Liver (tissue), 9 donors: ENCODE data around the gene GATD1. TPM values are rescaled to one million over a fixed set of nuclear protein-coding genes. Genes with fewer than 3 reads are reported as not detected.
A peak's percentile ranks its signal among the peaks of the same experiment; 100 is the strongest.

Source experiments
- DNase-seq: peaks from one replicate; pipeline ENCODE4 v3.0.0-alpha.2; 2017; ENCODE audit warnings: low spot score
- H3K27ac ChIP-seq, 2 donors: one replicate each; pipeline ENCODE4 v1.7.0; 2013; ENCODE audit warnings: inconsistent platforms in 2 of 2, low read length in 2 of 2, control low read depth in 1 of 2, low read depth in 1 of 2, mild to moderate bottlenecking in 1 of 2
- H3K27me3 ChIP-seq, 4 donors: one replicate each; pipeline versions ENCODE4 v1.6.1 to v1.7.0; 2013; ENCODE audit warnings: low read length in 3 of 4, inconsistent platforms in 1 of 4, mild to moderate bottlenecking in 1 of 4, moderate library complexity in 1 of 4; ENCODE audit not compliant: control insufficient read depth in 4 of 4, insufficient read depth in 4 of 4
- H3K36me3 ChIP-seq, 4 donors: one replicate each; pipeline versions ENCODE4 v1.6.1 to v1.7.0; 2013; ENCODE audit warnings: low read length in 3 of 4, mild to moderate bottlenecking in 3 of 4, low read depth in 1 of 4, moderate library complexity in 1 of 4; ENCODE audit not compliant: control insufficient read depth in 4 of 4, insufficient read depth in 3 of 4
- H3K4me1 ChIP-seq, 4 donors: one replicate each; pipeline versions ENCODE4 v1.6.1 to v1.7.0; 2013; ENCODE audit warnings: low read length in 3 of 4, mild to moderate bottlenecking in 3 of 4, moderate library complexity in 1 of 4; ENCODE audit not compliant: control insufficient read depth in 4 of 4, insufficient read depth in 4 of 4
- H3K4me3 ChIP-seq, 3 donors: one replicate each; pipeline versions ENCODE4 v1.6.1 to v1.7.0; 2013; ENCODE audit warnings: low read length in 3 of 3, control low read depth in 1 of 3, low read depth in 1 of 3, mild to moderate bottlenecking in 1 of 3
- H3K9ac ChIP-seq, 2 donors: one replicate each; pipeline ENCODE4 v1.7.0; 2013; ENCODE audit warnings: low read length in 2 of 2, mild to moderate bottlenecking in 2 of 2, moderate library complexity in 2 of 2, control low read depth in 1 of 2, low read depth in 1 of 2
- H3K9me3 ChIP-seq, 4 donors: one replicate each; pipeline versions ENCODE4 v1.6.1 to v1.7.0; 2013; ENCODE audit warnings: low read length in 3 of 4; ENCODE audit not compliant: control insufficient read depth in 4 of 4
- EGR1 ChIP-seq, 2 donors: IDR thresholded peaks; 2 replicates each; pipeline ENCODE4 v1.6.1; 2016 to 2018; ENCODE audit warnings: antibody characterized with exemption in 2 of 2, low read depth in 2 of 2
- FOXA1 ChIP-seq: IDR thresholded peaks from 2 replicates; pipeline ENCODE4 v1.6.1; 2016; ENCODE audit warnings: antibody characterized with exemption
- FOXA2 ChIP-seq: IDR thresholded peaks from 2 replicates; pipeline ENCODE4 v1.6.1; 2016; ENCODE audit warnings: antibody characterized with exemption
- GABPA ChIP-seq, 2 donors: IDR thresholded peaks in 1 of 2; conservative IDR thresholded peaks in 1 of 2; 2 replicates each; pipeline ENCODE4 v1.6.1; 2016; ENCODE audit warnings: antibody characterized with exemption in 2 of 2, mild to moderate bottlenecking in 1 of 2, moderate library complexity in 1 of 2
- HNF4A ChIP-seq, 2 donors: conservative IDR thresholded peaks; 2 replicates each; pipeline ENCODE4 v1.6.1; 2016; ENCODE audit warnings: antibody characterized with exemption in 2 of 2, mild to moderate bottlenecking in 2 of 2
- HNF4G ChIP-seq: IDR thresholded peaks from 2 replicates; pipeline ENCODE4 v1.6.1; 2016; ENCODE audit warnings: antibody characterized with exemption
- JUND ChIP-seq, 2 donors: IDR thresholded peaks; 2 replicates each; pipeline ENCODE4 v1.6.1; 2016; ENCODE audit warnings: antibody characterized with exemption in 2 of 2
- NR2F2 ChIP-seq: IDR thresholded peaks from 2 replicates; pipeline ENCODE4 v1.6.1; 2016; ENCODE audit warnings: antibody characterized with exemption
- RAD21 ChIP-seq, 2 donors: IDR thresholded peaks; 2 replicates each; pipeline ENCODE4 v1.6.1; 2016; ENCODE audit warnings: antibody characterized with exemption in 2 of 2, mild to moderate bottlenecking in 2 of 2
- RXRA ChIP-seq, 2 donors: IDR thresholded peaks; 2 replicates each; pipeline ENCODE4 v1.6.1; 2017 to 2018; ENCODE audit warnings: antibody characterized with exemption in 2 of 2, mild to moderate bottlenecking in 1 of 2
- SP1 ChIP-seq: IDR thresholded peaks from 2 replicates; pipeline ENCODE4 v1.6.1; 2018; ENCODE audit warnings: antibody characterized with exemption, mild to moderate bottlenecking
- TAF1 ChIP-seq: conservative IDR thresholded peaks from 2 replicates; pipeline ENCODE4 v1.6.1; 2016; ENCODE audit warnings: antibody characterized with exemption, mild to moderate bottlenecking
- YY1 ChIP-seq: IDR thresholded peaks from 2 replicates; pipeline ENCODE4 v1.6.1; 2016; ENCODE audit warnings: antibody characterized with exemption, mild to moderate bottlenecking
- WGBS: extraction: QIAGEN DNeasy Blood & Tissue Kit; methylation state at CpG from one replicate; pipeline ENCODE4 v1.1.7; 2013; 5-methylcytosine and 5-hydroxymethylcytosine counted together
- polyA plus RNA-seq, 2 donors: library from polyadenylated mRNA; stranded (reverse) in 1 of 2; unstranded in 1 of 2; fragments of 200-250 nt in 1 of 2; fragments of >200 nt in 1 of 2; fragmentation: Nextera tagmentation in 1 of 2; extraction: Ambion mirVana in 1 of 2; gene quantifications; one replicate each; pipeline versions ENCODE4 v1.2.1 to v1.2.3, GENCODE V29; 2013 to 2015
- total RNA-seq, 2 donors: library from RNA; depleted of rRNA; stranded (reverse); fragments of >200 nt; gene quantifications; one replicate each; pipeline ENCODE4 v1.2.3, GENCODE V29; 2014
- TF ChIP-seq, protein P1 (sequence below): fragments of 150-350 bp; IDR thresholded peaks from 2 replicates; pipeline ENCODE4 v1.5.1; 2017; ENCODE audit warnings: improper control_type of control experiment, low read depth, low read length; ENCODE audit not compliant: missing input control
- TF ChIP-seq, protein P2 (sequence below): IDR thresholded peaks from 2 replicates; pipeline ENCODE4 v1.6.1; 2016; ENCODE audit warnings: antibody characterized with exemption
- TF ChIP-seq, protein P3 (sequence below): IDR thresholded peaks from 2 replicates; pipeline ENCODE4 v1.6.1; 2016; ENCODE audit warnings: antibody characterized with exemption
- TF ChIP-seq, protein P4 (sequence below): IDR thresholded peaks from 2 replicates; pipeline ENCODE4 v1.6.1; 2016; ENCODE audit warnings: antibody characterized with exemption
- TF ChIP-seq, protein P5 (sequence below): IDR thresholded peaks from 2 replicates; pipeline ENCODE4 v1.6.1; 2016; ENCODE audit warnings: antibody characterized with exemption, mild to moderate bottlenecking
- donor health status: healthy.
- donor health status: healthy.
- donor health status: healthy.
- donor health status: healthy.
- donor health status: healthy.

Gene GATD1
- total and polyA plus RNA-seq, 4 donors: 22.7 to 37.2 (median 24.6) TPM

DNA sequence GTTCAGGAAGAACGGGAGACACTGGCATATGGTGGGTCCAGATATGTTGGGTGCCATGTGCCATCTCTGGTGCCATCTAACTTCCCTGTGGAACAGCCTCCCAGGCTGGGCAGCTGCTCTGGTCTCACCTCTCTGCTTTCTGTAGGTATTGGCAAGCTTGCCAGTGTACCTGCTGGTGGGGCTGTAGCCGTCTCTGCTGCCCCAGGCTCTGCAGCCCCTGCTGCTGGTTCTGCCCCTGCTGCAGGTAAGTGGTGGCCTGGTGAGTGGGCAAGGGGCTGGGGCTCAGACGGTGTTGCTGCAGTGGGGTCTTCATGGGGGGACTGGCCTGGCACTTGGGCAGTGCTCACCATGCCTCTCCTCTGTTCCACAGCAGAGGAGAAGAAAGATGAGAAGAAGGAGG lies 35.1 kb upstream of the GATD1 start (continued):
- TF ChIP-seq, protein P1, sequence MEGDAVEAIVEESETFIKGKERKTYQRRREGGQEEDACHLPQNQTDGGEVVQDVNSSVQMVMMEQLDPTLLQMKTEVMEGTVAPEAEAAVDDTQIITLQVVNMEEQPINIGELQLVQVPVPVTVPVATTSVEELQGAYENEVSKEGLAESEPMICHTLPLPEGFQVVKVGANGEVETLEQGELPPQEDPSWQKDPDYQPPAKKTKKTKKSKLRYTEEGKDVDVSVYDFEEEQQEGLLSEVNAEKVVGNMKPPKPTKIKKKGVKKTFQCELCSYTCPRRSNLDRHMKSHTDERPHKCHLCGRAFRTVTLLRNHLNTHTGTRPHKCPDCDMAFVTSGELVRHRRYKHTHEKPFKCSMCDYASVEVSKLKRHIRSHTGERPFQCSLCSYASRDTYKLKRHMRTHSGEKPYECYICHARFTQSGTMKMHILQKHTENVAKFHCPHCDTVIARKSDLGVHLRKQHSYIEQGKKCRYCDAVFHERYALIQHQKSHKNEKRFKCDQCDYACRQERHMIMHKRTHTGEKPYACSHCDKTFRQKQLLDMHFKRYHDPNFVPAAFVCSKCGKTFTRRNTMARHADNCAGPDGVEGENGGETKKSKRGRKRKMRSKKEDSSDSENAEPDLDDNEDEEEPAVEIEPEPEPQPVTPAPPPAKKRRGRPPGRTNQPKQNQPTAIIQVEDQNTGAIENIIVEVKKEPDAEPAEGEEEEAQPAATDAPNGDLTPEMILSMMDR: no peak
- TF ChIP-seq RXRA (IDR thresholded peaks at IDR 0.05): no peak
- TF ChIP-seq YY1: no peak
- TF ChIP-seq FOXA2: no peak
- TF ChIP-seq, protein P2, sequence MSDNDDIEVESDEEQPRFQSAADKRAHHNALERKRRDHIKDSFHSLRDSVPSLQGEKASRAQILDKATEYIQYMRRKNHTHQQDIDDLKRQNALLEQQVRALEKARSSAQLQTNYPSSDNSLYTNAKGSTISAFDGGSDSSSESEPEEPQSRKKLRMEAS: no peak
- TF ChIP-seq JUND (IDR thresholded peaks at IDR 0.05): no peak

DNA sequence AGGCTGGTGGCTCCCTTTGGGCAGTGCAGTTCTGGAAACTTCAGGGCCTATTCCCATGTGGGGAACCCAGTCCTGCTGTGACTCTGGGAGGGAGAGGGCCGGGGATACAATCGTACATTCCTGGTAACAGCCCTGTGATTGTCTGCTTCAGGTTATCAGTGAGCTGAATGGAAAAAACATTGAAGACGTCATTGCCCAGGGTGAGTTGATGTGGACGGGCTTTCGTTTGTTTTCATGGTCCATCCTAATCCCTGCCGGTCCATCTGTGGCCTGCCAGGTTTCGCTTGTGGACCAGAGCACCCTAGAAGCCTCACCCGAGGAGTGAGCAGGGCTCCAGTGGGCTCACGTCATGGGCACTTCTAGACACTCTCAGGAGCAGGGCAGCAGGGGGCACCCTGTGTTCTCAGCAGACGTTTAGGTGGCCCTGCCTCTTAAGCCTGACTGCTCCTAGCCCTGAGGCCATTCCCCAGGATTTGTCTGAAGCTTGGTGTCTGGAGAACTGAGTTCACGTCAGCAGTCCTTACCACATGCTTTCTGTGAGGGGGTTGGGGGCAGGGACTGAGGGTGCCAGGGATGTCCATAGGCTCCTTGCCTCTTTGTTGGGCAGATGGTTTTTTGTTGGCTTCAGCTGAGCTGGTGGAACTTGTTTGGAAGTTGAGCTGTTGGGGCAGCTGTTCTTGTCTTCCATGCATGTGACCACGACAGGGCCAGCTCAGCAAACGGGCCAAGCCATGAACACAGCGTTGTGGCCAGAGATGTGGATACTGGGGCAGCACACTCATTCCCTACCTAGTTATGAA lies 34.4 kb upstream of the GATD1 start:
- Histone ChIP-seq H3K36me3 (peaks cover 5 to 23% (median 19%) of the 10 kb centered on the region in 4 donors), H3K9ac (no peak overlapping the region), H3K4me1 (peaks cover 4 to 27% (median 20%) of the 10 kb centered on the region in 4 donors), H3K27me3 (no peaks in the 10 kb centered on the region), H3K27ac (no peak overlapping the region), H3K4me3 (no peak overlapping the region), H3K9me3 (no peaks in the 10 kb centered on the region)
- TF ChIP-seq HNF4G: no peak
- no peak for TF ChIP-seq RXRA (IDR thresholded peaks at IDR 0.05)
- TF ChIP-seq RAD21 (IDR thresholded peaks at IDR 0.05): peak in 1 of 2 donors; percentile 13
- no peak for TF ChIP-seq TAF1
- TF ChIP-seq NR2F2: no peak
- DNase-seq: no peak
- 78% methylated on average over 14 of the region's 14 CpGs for WGBS

DNA sequence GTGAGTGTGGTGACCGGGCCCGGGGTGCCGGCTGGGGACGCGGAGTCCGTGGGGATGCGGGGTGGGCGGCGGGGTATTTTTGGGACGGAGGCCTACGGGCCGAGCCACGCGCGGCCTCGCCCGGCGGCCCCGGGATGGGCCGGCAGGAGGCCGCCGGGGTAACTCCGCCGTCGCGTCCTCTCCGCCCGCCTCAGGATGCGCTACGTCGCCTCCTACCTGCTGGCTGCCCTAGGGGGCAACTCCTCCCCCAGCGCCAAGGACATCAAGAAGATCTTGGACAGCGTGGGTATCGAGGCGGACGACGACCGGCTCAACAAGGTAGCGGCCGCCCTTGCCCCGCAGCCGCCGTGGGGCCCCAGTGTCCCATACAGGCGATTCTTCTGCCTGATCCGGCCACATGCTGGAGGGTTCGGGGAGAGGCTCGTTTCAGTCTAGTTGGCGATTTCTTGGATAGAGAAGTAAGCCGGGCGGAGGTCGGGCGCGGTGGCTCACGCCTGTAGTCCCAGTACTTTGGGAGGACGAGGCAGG lies 32.8 kb upstream of the GATD1 start:
- Histone ChIP-seq H3K9ac (peak overlapping the region; percentile 74 to 96), H3K27me3 (no peaks in the 10 kb centered on the region), H3K9me3 (no peaks in the 10 kb centered on the region), H3K4me3 (peak overlapping the region; percentile 74 to 87 (median 80)), H3K27ac (peak overlapping the region; percentile 97 to 100), H3K4me1 (peaks cover 6 to 32% (median 22%) of the 10 kb centered on the region in 4 donors), H3K36me3 (peaks cover 5 to 23% (median 18%) of the 10 kb centered on the region in 4 donors)
- under 1% methylated on average over 55 of the region's 55 CpGs for WGBS
- DNase-seq: no peak
- TF ChIP-seq RAD21 (IDR thresholded peaks at IDR 0.05) (no peak), JUND (IDR thresholded peaks at IDR 0.05) (no peak), TAF1 (no peak), SP1 (no peak), FOXA1 (no peak), GABPA (IDR thresholded peaks at IDR 0.05 in 1 of 2, conservative IDR thresholded peaks at IDR 0.05 in 1 of 2) (no peak), RXRA (IDR thresholded peaks at IDR 0.05) (no peak), NR2F2 (no peak), HNF4A (conservative IDR thresholded peaks at IDR 0.05) (no peak), YY1 (no peak), FOXA2 (no peak), HNF4G (no peak), EGR1 (IDR thresholded peaks at IDR 0.05; ENCODE audit: low read depth in 2 of 2) (no peak)
- TF ChIP-seq, protein P3, sequence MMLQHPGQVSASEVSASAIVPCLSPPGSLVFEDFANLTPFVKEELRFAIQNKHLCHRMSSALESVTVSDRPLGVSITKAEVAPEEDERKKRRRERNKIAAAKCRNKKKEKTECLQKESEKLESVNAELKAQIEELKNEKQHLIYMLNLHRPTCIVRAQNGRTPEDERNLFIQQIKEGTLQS: no peak
- TF ChIP-seq, protein P4, sequence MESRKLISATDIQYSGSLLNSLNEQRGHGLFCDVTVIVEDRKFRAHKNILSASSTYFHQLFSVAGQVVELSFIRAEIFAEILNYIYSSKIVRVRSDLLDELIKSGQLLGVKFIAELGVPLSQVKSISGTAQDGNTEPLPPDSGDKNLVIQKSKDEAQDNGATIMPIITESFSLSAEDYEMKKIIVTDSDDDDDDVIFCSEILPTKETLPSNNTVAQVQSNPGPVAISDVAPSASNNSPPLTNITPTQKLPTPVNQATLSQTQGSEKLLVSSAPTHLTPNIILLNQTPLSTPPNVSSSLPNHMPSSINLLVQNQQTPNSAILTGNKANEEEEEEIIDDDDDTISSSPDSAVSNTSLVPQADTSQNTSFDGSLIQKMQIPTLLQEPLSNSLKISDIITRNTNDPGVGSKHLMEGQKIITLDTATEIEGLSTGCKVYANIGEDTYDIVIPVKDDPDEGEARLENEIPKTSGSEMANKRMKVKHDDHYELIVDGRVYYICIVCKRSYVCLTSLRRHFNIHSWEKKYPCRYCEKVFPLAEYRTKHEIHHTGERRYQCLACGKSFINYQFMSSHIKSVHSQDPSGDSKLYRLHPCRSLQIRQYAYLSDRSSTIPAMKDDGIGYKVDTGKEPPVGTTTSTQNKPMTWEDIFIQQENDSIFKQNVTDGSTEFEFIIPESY: no peak
- TF ChIP-seq, protein P2: no peak
- TF ChIP-seq, protein P5, sequence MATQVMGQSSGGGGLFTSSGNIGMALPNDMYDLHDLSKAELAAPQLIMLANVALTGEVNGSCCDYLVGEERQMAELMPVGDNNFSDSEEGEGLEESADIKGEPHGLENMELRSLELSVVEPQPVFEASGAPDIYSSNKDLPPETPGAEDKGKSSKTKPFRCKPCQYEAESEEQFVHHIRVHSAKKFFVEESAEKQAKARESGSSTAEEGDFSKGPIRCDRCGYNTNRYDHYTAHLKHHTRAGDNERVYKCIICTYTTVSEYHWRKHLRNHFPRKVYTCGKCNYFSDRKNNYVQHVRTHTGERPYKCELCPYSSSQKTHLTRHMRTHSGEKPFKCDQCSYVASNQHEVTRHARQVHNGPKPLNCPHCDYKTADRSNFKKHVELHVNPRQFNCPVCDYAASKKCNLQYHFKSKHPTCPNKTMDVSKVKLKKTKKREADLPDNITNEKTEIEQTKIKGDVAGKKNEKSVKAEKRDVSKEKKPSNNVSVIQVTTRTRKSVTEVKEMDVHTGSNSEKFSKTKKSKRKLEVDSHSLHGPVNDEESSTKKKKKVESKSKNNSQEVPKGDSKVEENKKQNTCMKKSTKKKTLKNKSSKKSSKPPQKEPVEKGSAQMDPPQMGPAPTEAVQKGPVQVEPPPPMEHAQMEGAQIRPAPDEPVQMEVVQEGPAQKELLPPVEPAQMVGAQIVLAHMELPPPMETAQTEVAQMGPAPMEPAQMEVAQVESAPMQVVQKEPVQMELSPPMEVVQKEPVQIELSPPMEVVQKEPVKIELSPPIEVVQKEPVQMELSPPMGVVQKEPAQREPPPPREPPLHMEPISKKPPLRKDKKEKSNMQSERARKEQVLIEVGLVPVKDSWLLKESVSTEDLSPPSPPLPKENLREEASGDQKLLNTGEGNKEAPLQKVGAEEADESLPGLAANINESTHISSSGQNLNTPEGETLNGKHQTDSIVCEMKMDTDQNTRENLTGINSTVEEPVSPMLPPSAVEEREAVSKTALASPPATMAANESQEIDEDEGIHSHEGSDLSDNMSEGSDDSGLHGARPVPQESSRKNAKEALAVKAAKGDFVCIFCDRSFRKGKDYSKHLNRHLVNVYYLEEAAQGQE: no peak
